Measurements from ENCODE around the gene UNC5A.

UNC5A gene

DNA sequence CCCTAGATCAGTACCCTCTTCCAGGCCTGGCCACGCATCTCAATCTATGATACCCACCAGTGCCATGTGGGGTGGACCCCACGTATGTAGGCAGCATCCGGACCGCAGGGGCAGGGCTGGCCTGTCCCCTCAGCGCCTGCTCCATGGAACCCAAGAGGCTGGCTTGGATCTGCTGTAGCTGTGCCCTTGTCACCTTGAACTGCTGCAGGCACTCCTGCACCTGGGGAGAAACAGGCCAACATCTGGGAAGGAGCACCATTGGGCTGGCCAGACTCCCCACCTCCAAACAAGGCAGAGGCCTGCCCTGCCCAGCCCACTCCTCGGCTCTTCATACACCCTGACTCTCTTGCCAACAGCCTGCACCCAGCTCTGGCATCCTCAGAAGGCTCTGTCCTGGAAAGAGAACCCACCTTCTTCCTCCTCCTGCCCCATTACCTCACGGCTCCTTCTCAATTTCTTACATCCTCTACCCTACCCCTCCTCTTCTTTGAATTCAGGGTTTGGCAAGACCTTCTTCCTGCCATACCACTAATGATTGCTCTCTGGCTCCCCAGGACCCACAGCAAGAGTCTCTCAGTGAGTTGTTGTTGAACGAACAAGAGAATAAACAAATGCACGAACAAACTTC is 81.1 kb downstream of the UNC5A start:
- TF ChIP-seq GATA2 (IDR thresholded peaks at IDR 0.05; ENCODE audit: low read depth, low read length) (no peak), GATA3 (IDR thresholded peaks at IDR 0.05; ENCODE audit: low read depth, low read length) (no peak)

DNA sequence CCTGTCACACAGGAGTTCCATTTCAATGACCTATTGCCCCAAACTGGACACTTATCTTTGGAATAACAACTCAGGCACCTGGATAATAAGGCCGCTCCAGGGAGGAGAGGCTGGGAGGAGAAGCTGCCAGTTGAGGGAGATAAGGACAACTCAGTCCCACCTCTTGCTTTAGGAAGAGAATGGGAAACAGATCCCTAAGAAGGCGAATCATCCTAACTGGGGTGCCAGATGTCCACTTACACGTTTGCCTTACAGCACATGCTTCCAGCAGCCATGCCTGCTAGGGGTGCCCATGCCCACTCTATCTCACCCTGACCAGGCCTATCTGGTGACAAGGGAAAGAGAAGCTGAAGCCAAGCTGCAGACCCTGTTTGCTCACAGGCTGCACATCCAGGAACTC is 82.3 kb downstream of the UNC5A start:
- TF ChIP-seq GATA3 (IDR thresholded peaks at IDR 0.05; ENCODE audit: low read depth, low read length), result no peak
- no peak for TF ChIP-seq GATA2 (IDR thresholded peaks at IDR 0.05; ENCODE audit: low read depth, low read length)

- TF ChIP-seq GATA3 (IDR thresholded peaks at IDR 0.05; ENCODE audit: low read depth, low read length) (no peak), GATA2 (IDR thresholded peaks at IDR 0.05; ENCODE audit: low read depth, low read length) (no peak)
Observed at GRCh38 chr5:176894298-176894697, 83.9 kb downstream of the UNC5A start.

DNA sequence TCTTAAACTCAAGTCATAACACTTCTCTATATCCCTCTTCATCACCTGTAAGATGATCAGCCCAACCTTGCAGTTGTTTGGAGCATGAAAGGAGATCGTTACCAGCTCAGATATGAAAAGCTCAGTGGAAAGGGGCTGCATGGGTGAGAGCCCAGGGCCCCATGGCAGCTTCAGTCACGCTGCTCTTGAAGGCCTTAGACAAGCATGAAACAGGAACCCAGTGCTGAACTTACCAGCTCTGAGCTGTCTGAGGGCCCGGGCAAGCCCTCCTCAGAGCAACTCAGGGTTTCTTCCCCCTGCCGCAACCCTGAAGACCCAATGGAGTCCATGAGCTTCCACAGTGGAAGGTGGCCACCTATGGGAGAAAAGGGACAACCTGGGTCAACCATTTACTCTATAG is 85.5 kb downstream of the UNC5A start:
- TF ChIP-seq GATA2 (IDR thresholded peaks at IDR 0.05; ENCODE audit: low read depth, low read length) (no peak), GATA3 (IDR thresholded peaks at IDR 0.05; ENCODE audit: low read depth, low read length) (no peak)

- TF ChIP-seq GATA3 (IDR thresholded peaks at IDR 0.05; ENCODE audit: low read depth, low read length) (no peak), GATA2 (IDR thresholded peaks at IDR 0.05; ENCODE audit: low read depth, low read length) (no peak)
Observed at GRCh38 chr5:176897263-176897662, 86.9 kb downstream of the UNC5A start.

GRCh38 chr5:176899296-176899891 is 89.0 kb downstream of the UNC5A start, which contains the start of gene HK3:
Gene HK3, minus strand, starts transcription at chr5:176899346. Its CDS starts 3,187 bp downstream, at chr5:176896159.
- TF ChIP-seq GATA3 (IDR thresholded peaks at IDR 0.05; ENCODE audit: low read depth, low read length) (no peak), GATA2 (IDR thresholded peaks at IDR 0.05; ENCODE audit: low read depth, low read length) (no peak)

DNA sequence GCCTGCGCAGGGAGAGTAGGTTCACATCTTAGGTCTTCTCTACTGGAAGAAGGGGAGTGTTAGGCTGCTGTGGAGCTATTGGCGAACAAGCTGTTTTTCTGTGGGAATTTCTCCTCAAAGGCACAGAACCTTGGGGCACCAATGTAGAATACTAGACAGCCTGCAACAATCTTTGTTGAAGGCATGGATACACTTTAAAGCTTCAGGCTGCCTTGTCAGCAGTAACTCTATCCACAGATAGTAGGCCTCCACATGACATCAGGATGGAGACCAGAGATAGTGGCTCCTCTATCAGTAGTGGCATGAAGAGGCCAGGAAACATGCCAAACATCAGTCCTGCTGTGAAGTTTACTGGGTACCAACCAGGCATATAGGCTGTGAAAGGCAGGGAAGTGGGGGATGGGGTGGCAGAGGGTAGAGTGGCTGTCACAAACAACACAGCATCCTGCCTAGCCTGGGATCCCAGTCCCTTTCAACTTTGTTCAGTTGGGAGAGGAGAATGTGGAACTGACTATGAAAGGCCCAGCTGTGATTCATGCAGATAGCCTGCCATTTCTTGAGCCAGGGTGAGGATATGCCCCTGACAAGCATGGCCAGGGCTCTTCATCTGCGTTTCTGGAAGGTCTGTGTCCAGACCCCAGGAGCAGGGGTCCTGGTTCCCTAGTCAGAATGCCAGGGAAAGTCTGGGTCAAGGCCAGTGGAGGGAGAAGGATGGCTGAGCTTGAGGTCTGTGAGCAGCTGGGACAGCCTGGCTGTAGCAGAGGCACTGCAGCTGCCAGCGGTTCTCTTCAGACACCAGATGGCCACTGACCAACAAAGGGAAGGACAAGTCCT is 89.8 kb downstream of the UNC5A start:
- TF ChIP-seq GATA3 (IDR thresholded peaks at IDR 0.05; ENCODE audit: low read depth, low read length) (no peak), GATA2 (IDR thresholded peaks at IDR 0.05; ENCODE audit: low read depth, low read length) (no peak)

- TF ChIP-seq GATA3 (IDR thresholded peaks at IDR 0.05; ENCODE audit: low read depth, low read length), result no peak
- no peak for TF ChIP-seq GATA2 (IDR thresholded peaks at IDR 0.05; ENCODE audit: low read depth, low read length)
Observed at GRCh38 chr5:176900780-176901204, 90.4 kb downstream of the UNC5A start.

- TF ChIP-seq GATA3 (IDR thresholded peaks at IDR 0.05; ENCODE audit: low read depth, low read length) (no peak), GATA2 (IDR thresholded peaks at IDR 0.05; ENCODE audit: low read depth, low read length) (no peak)
Observed at GRCh38 chr5:176901260-176902101, 91.1 kb downstream of the UNC5A start.

DNA sequence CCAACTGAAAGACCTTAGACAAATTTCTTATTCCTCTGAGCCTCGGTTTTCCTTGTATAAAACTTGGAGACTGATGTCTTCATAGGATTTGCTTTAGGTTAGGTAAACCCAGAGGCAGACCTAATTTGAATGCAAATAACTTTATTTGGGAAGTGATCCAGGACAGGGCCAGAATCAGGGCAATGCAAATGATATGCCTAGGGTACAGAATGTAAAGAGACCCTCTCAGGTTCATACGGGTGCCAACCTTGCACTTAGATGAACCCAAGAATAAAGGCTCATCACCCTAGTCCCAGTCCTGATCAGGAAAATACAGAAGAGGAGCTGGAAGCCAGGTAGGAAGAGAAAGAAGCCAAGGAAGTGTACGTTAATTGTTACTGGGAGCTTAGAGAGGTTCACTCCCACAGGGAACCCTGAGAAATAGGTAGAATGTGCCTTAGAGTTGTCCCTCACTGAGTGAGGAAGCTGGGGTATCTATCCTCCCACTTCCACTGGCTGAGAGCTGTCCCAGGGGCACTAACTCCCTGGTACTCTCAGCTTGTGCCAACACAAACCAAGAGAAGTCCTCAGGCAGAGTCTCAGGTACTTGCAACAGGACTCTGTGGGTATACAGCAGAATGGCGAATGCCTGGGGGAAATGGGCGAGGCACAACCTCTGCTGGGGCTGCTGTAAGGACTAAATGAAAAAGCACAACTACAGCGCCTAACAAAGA is 91.9 kb downstream of the UNC5A start:
- TF ChIP-seq GATA3 (IDR thresholded peaks at IDR 0.05; ENCODE audit: low read depth, low read length) (no peak), GATA2 (IDR thresholded peaks at IDR 0.05; ENCODE audit: low read depth, low read length) (no peak)

DNA sequence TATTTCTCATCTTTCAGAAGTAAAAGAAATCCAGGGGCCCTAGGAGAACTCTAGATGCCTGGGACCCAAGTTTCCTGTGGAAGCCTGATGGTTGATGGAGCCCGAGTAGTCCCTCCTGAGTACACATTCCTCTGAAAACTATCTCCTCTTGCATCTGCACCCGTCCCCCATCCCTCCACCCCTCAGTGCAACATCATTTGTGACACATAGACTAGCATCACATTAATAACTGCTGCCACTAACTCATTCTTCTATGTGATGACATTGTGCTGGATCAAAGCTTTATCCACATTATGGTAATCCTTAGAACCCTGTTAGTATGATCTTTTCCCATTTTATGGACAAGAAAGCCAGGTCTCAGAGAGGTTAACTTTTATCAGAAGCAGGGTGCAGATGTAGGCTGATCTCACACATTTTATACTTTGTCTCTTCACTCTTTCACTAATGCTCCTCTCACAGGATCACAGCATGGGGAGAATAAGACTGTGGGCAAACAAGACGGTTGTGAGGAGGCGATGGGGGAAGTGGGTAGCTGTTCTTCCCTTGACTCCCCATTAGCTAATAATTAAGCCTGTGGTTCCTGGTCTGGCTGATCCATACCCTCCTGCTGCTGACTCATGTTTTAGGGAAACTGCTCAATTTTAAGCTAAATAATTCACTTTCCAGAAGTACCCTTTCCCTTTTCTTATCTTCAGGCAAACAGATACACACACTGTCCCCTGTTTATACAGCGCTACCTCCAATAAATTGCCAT is 92.7 kb downstream of the UNC5A start:
- TF ChIP-seq GATA2 (IDR thresholded peaks at IDR 0.05; ENCODE audit: low read depth, low read length), result no peak
- no peak for TF ChIP-seq GATA3 (IDR thresholded peaks at IDR 0.05; ENCODE audit: low read depth, low read length)

DNA sequence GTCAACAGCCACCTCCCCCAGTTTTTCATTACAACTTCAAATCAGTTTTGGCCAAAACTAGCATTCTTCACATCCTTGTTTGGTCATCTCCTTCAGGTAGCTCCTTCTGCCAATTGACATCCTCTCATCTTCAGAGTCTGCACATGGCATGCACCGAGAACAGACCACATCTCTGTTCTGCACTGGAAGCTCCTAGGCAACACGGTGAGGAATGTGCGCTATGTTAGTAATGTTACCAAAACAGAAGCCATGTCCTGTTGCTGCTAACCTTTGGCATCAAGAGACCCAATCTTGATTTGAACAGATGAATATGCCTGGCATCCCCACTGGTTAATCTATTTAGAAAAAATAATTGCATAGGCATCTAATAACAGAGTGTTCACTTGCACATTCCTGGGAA is 93.9 kb downstream of the UNC5A start:
- no peak for TF ChIP-seq GATA3 (IDR thresholded peaks at IDR 0.05; ENCODE audit: low read depth, low read length)
- no peak for TF ChIP-seq GATA2 (IDR thresholded peaks at IDR 0.05; ENCODE audit: low read depth, low read length)

DNA sequence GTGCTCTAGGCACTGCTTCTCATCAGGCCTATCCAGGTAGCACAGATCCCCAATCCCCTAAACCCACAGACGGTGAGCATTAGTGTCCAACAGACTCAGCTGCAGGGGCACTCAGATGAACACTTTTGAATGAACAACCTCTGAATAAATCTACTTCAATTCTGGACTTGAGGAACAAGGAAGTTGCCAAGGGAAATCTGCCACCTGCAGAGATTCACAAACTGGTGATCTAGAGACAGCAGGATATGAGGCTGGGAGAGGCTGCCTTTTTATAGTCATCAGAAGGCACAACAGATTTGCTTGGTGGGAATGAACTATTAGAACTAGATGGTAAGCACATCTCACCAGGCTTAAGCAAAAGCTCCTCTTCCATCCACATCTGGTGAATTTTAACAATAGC is 95.8 kb downstream of the UNC5A start:
- no peak for TF ChIP-seq GATA3 (IDR thresholded peaks at IDR 0.05; ENCODE audit: low read depth, low read length)
- TF ChIP-seq GATA2 (IDR thresholded peaks at IDR 0.05; ENCODE audit: low read depth, low read length), result no peak
